WERI-Rb-1 (cell line): ENCODE results near the gene SYT14.
"Not testable (repeated sequence)": the region's sequence is repeated elsewhere in the genome, so short reads cannot be mapped to it uniquely, and the experiment has no call there.

ENCODE experiments used
- DNase-seq: peaks from one replicate; pipeline ENCODE4 v3.0.0-alpha.2; 2020
- H3K27ac ChIP-seq: fragments of 250-450 bp; sonication (Bioruptor Pico); 2 replicates; pipeline ENCODE4 v1.5.1; 2020; ENCODE audit warnings: mild to moderate bottlenecking, moderate library complexity
- H3K27me3 ChIP-seq: fragments of 250-450 bp; sonication (Bioruptor Pico); 2 replicates; pipeline ENCODE4 v1.5.1; 2021; ENCODE audit warnings: mild to moderate bottlenecking, low read depth, moderate library complexity; ENCODE audit not compliant: insufficient read depth, severe bottlenecking
- H3K36me3 ChIP-seq: fragments of 250-450 bp; sonication (Bioruptor Pico); 2 replicates; pipeline ENCODE4 v1.5.1; 2020; ENCODE audit warnings: mild to moderate bottlenecking, moderate library complexity
- H3K4me3 ChIP-seq: 2 replicates; pipeline ENCODE4 v1.5.1; 2011; ENCODE audit warnings: low read depth, mild to moderate bottlenecking, control low read depth, low read length
- H3K9me3 ChIP-seq: fragments of 250-450 bp; sonication (Bioruptor Pico); 2 replicates; pipeline ENCODE4 v1.5.1; 2021; ENCODE audit warnings: mild to moderate bottlenecking, moderate library complexity; ENCODE audit not compliant: severe bottlenecking
- TF ChIP-seq, protein P1 (sequence below): IDR thresholded peaks from 2 replicates; pipeline ENCODE4 v1.5.1; 2011; ENCODE audit warnings: low read depth, mild to moderate bottlenecking, control low read depth, inconsistent platforms, low read length

Gene SYT14

DNA sequence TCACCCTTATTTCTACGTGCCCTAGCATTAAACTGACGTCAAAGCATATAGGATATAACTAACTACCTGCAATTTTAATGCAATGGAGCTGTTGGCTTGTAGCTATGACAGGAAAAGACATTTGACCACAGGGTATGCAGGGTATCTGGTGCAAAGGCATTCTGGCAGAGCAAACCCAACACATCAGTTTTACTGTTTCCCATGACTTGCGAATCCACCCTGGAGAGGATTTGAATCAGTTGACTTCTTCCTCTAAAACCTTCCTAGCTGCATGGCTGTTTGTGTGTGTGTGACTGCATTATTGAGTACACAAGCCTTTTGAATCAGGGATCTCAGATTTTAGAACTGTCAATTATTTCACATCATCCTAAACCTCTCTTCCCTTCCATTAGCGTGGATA is 41.7 kb upstream of the SYT14 start:
- Histone ChIP-seq H3K27ac (no peak overlapping the region), H3K27me3 (no peaks in the 10 kb centered on the region), H3K9me3 (no peaks in the 10 kb centered on the region), H3K4me3 (no peak overlapping the region), H3K36me3 (no peaks in the 10 kb centered on the region)
- TF ChIP-seq, protein P1, sequence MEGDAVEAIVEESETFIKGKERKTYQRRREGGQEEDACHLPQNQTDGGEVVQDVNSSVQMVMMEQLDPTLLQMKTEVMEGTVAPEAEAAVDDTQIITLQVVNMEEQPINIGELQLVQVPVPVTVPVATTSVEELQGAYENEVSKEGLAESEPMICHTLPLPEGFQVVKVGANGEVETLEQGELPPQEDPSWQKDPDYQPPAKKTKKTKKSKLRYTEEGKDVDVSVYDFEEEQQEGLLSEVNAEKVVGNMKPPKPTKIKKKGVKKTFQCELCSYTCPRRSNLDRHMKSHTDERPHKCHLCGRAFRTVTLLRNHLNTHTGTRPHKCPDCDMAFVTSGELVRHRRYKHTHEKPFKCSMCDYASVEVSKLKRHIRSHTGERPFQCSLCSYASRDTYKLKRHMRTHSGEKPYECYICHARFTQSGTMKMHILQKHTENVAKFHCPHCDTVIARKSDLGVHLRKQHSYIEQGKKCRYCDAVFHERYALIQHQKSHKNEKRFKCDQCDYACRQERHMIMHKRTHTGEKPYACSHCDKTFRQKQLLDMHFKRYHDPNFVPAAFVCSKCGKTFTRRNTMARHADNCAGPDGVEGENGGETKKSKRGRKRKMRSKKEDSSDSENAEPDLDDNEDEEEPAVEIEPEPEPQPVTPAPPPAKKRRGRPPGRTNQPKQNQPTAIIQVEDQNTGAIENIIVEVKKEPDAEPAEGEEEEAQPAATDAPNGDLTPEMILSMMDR, result no peak
- no peak for DNase-seq

DNA sequence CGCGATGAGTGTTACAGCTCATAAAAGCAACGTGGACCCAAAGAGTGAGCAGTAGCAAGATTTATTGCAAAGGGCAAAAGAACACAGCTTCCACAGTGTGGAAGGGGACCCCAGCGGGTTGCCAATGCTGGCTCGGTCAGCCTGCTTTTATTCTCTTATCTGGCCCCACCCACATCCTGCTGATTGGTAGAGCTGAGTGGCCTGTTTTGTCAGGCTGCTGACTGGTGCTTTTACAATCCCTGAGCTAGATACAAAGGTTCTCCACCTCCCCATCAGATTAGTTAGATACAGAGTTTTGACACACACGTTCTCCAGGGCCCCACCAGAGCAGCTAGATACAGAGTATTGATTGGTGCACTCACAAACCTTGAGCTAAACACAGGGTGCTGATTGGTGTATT is 39.7 kb upstream of the SYT14 start:
- not testable (repeated sequence) for H3K27ac ChIP-seq, H3K36me3 ChIP-seq, DNase-seq

DNA sequence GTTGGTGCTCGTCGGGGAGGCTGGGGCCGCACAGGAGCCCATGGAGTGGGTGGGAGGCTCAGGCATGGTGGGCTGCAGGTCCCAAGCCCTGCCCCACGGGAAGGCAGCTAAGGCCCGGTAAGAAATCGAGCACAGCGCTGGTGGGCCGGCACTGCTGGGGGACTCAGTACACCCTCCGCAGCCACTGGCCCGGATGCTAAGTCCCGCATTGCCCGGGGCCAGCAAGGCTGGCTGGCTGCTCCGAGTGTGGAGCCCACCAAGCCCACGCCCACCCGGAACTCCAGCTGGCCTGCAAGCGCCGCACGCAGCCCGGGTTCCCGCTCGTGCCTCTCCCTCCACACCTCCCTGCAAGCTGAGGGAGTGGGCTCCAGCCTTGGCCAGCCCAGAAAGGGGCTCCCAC is 39.2 kb upstream of the SYT14 start:
- not testable (repeated sequence) for H3K4me3 ChIP-seq, H3K9me3 ChIP-seq, H3K27me3 ChIP-seq, H3K27ac ChIP-seq, DNase-seq, H3K36me3 ChIP-seq

More for the DNA sequence above, 39.7 kb upstream of the SYT14 start:
- H3K27me3 ChIP-seq, H3K9me3 ChIP-seq, H3K4me3 ChIP-seq: not testable (repeated sequence)

DNA sequence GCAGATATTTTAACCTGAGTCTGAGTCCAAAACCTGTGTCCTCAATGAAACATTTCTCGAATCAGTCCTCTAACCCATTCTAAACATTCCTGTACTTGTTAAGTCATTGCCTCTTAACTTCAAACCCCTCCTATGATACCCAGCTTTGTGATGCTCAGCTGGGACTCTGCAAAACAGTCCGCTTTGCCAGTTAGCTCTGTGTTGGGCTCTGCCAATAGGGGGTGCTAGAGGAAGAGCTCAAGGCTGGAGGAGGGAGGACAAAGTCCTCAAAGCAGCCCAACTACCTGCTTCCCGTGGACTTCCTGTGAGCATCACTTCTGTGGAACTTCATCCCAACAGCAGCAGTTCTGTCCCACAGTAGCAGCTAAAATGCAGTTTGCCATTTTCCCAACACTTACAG is 38.1 kb upstream of the SYT14 start:
- Histone ChIP-seq H3K4me3 (no peak overlapping the region), H3K9me3 (no peaks in the 10 kb centered on the region), H3K27me3 (no peaks in the 10 kb centered on the region), H3K36me3 (no peaks in the 10 kb centered on the region), H3K27ac (no peak overlapping the region)
- TF ChIP-seq, protein P1, result peak; percentile 83
- peak; percentile 59 for DNase-seq

DNA sequence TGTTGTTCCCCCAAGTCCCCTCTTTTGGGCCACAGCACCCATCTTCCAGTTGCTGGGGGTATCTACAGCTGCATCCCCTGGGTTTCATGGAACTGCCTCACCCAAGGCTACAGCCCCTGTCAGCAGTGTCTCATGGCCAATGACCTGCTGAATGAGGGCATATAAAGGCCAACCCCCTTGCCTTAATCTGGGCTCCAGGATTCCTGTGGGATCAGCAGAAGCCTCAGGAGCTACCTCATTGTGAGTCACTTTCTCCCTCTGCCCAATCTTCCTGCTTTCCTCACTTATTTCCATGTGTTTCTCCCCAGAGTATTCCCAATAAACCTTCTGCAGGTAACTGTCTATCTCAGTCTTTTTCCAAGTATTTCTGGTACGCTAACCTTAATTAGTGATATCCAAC is 37.3 kb upstream of the SYT14 start:
- no peak overlapping the region for H3K27ac ChIP-seq
- H3K9me3 ChIP-seq, result no peaks in the 10 kb centered on the region
- TF ChIP-seq, protein P1, result no peak
- DNase-seq, result no peak
- H3K36me3 ChIP-seq, result no peaks in the 10 kb centered on the region
- H3K27me3 ChIP-seq, result no peaks in the 10 kb centered on the region
- no peak overlapping the region for H3K4me3 ChIP-seq

DNA sequence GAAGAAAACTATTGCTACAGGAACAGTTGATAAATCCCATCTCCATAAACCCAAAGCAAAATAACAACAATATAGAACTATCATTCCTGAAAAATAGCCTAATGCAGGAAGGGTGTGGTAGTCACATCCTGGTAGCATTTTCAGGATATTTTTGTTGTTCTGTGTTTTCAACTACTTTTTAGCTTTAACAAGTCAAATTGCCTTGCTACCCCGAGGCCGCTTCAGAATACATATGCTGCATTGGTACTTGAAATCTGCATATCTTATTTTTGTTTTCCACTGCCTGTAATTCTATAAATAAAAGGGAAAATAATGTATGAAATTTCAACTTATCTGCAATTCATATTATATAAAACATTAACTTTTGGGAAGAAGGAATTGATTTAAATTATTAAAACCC is 36.8 kb upstream of the SYT14 start:
- Histone ChIP-seq H3K36me3 (no peaks in the 10 kb centered on the region), H3K9me3 (no peaks in the 10 kb centered on the region), H3K27me3 (no peaks in the 10 kb centered on the region), H3K27ac (no peak overlapping the region), H3K4me3 (no peak overlapping the region)
- no peak for DNase-seq
- TF ChIP-seq, protein P1, result no peak

DNA sequence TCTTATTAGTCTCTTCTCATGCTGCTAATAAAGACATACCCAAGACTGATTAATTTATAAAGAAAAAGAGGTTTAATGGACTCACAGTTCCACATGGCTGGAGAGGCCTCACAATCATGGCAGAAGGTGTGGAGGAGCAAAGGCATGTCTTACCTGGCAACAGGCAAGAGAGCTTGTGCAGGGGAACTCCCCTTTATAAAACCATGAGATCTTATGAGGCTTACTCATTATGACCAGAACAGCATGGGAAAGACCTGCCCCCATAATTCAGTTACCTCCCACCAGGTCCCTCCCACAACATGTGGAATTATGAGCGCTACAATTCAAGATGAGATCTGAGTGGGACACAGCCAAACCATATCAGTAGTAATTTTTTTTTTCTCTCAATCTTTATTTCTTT is 33.2 kb upstream of the SYT14 start:
- not testable (repeated sequence) for H3K27me3 ChIP-seq, H3K9me3 ChIP-seq, H3K4me3 ChIP-seq, DNase-seq, H3K36me3 ChIP-seq, H3K27ac ChIP-seq

DNA sequence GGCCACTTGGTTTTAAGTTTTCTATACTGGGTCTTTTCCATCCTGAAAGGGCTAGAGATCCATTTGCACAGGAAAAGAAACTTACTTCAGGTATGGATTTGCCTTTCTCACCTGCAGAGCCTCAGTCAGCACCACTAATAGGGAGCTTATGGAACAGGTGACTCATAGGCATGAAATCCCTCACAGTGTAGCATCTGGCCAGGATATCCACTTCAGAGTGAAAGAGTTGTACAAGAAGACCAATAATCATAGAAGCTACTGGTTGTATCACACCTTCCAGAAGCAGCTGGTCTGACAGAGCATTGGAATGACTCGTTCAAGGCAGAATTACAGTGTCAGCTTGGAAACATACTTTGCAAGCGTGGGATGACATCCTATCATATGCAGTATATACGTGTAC is 26.3 kb upstream of the SYT14 start:
- DNase-seq, result no peak
- Histone ChIP-seq H3K27ac (no peak overlapping the region), H3K4me3 (no peak overlapping the region), H3K27me3 (no peaks in the 10 kb centered on the region), H3K9me3 (no peaks in the 10 kb centered on the region), H3K36me3 (no peaks in the 10 kb centered on the region)
- TF ChIP-seq, protein P1, result no peak
